ENCODE data around the gene ABHD2. TPM values are rescaled to one million over a fixed set of nuclear protein-coding genes. Genes with fewer than 3 reads are reported as not detected.

The ABHD2 gene
- total and polyA plus RNA-seq, 2 donors (not counting 3 experiments of a cell fraction or from before 2014, with no cell fraction given), result 14.0 to 62.2 TPM

- TF ChIP-seq EZH2 (IDR thresholded peaks at IDR 0.05; ENCODE audit: borderline replicate concordance, low read depth, low read length, severe bottlenecking) (no peak), GATA2 (IDR thresholded peaks at IDR 0.05; ENCODE audit: insufficient read depth, insufficient read length, low read depth, low read length) (no peak), FOS (IDR thresholded peaks at IDR 0.05; ENCODE audit: borderline replicate concordance, insufficient read depth, low read length) (no peak), MYC (IDR thresholded peaks at IDR 0.05; ENCODE audit: low read depth, low read length) (no peak), MAX (IDR thresholded peaks at IDR 0.05; ENCODE audit: insufficient read depth, insufficient read length) (no peak), POLR2A (IDR thresholded peaks at IDR 0.05; ENCODE audit: low read depth, low read length) (no peak), JUN (IDR thresholded peaks at IDR 0.05; ENCODE audit: borderline replicate concordance, insufficient read depth, insufficient read length, low read depth) (no peak)
- TF ChIP-seq, protein P1, sequence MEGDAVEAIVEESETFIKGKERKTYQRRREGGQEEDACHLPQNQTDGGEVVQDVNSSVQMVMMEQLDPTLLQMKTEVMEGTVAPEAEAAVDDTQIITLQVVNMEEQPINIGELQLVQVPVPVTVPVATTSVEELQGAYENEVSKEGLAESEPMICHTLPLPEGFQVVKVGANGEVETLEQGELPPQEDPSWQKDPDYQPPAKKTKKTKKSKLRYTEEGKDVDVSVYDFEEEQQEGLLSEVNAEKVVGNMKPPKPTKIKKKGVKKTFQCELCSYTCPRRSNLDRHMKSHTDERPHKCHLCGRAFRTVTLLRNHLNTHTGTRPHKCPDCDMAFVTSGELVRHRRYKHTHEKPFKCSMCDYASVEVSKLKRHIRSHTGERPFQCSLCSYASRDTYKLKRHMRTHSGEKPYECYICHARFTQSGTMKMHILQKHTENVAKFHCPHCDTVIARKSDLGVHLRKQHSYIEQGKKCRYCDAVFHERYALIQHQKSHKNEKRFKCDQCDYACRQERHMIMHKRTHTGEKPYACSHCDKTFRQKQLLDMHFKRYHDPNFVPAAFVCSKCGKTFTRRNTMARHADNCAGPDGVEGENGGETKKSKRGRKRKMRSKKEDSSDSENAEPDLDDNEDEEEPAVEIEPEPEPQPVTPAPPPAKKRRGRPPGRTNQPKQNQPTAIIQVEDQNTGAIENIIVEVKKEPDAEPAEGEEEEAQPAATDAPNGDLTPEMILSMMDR (IDR thresholded peaks at IDR 0.05; ENCODE audit: extremely low read depth in 1 of 2, insufficient read depth in 1 of 2, low read depth in 1 of 2, low read length in 2 of 2), result no peak
- H3K9me3 ChIP-seq (replicated peaks; ENCODE audit: control insufficient read depth, insufficient read depth, low read length), result no peaks in the 10 kb centered on the region
- H4K20me1 ChIP-seq (replicated peaks; ENCODE audit: control insufficient read depth, extremely low read depth, insufficient read depth, low read length), result no peaks in the 10 kb centered on the region
- no peak overlapping the region for H3K9ac ChIP-seq (replicated peaks; ENCODE audit: extremely low read depth, insufficient read depth, low read length)
- ChIA-PET CTCF (interaction anchor here (1.3 to 4.2 kb wide), 7 partner anchors 9 to 213 kb away, joined by 3 to 28 read pairs (median 12); no protein-coding TSS in a partner anchor), POLR2A (interaction anchor here (0.8 kb wide), 1 partner anchor 30 kb away, joined by 3 read pairs; the partner anchor contains the start of gene ABHD2)
- peaks cover 4% of the 10 kb centered on the region in 2 experiments for H3K36me3 ChIP-seq (ENCODE audit: control insufficient read depth in 2 of 2, extremely low read depth in 1 of 2, insufficient read depth in 2 of 2, low read length in 2 of 2)
- H3K4me2 ChIP-seq (ENCODE audit: insufficient read depth, low read length), result no peak overlapping the region
- FAIRE-seq (no peak), DNase-seq (ENCODE audit: low read depth, low spot score) (peak; percentile 64)
- H3K4me3 ChIP-seq (replicated peaks in 1 of 3; ENCODE audit: insufficient read depth in 1 of 3, low read depth in 1 of 3, low read length in 3 of 3), result no peak overlapping the region
- H3K4me1 ChIP-seq (ENCODE audit: control insufficient read depth, extremely low read depth, insufficient read depth, low read length), result peaks cover 31% of the 10 kb centered on the region
- H3K27me3 ChIP-seq (ENCODE audit: control insufficient read depth in 2 of 2, insufficient read depth in 2 of 2, low read length in 2 of 2), result no peaks in the 10 kb centered on the region
- dilution Hi-C loops (cut with MboI; ENCODE audit: extremely low pct_ligation_motif_present, low sequenced_read_pairs), result no loop called here
- intact Hi-C loops (cut with micrococcal nuclease), result no loop called here
- peak overlapping the region; percentile 85 for H3K27ac ChIP-seq (ENCODE audit: insufficient read depth, low read depth, low read length)
- no peak overlapping the region for H2AFZ ChIP-seq (ENCODE audit: low read depth, low read length)
- no TSS peak for BruUV-seq (replicated peaks)
- no peaks in the 10 kb centered on the region for H3K79me2 ChIP-seq (ENCODE audit: control insufficient read depth, insufficient read depth, low read length)
- H3K9me1 ChIP-seq (replicated peaks; ENCODE audit: control insufficient read depth, extremely low read depth, insufficient read depth, low read length), result no peaks in the 10 kb centered on the region
Observed at GRCh38 chr15:89118481-89118989, 30.3 kb downstream of the ABHD2 start.

All from endothelial cell of umbilical vein (primary cell).